Liver (tissue), 9 donors: ENCODE results near the gene TTYH3. TPM values are rescaled to one million over a fixed set of nuclear protein-coding genes. Genes with fewer than 3 reads are reported as not detected.

Experiments used
- DNase-seq: peaks from one replicate; pipeline ENCODE4 v3.0.0-alpha.2; 2017; ENCODE audit warnings: low spot score
- H3K27ac ChIP-seq, 2 donors: one replicate each; pipeline ENCODE4 v1.7.0; 2013; ENCODE audit warnings: inconsistent platforms in 2 of 2, low read length in 2 of 2, control low read depth in 1 of 2, low read depth in 1 of 2, mild to moderate bottlenecking in 1 of 2
- H3K27me3 ChIP-seq, 4 donors: one replicate each; pipeline versions ENCODE4 v1.6.1 to v1.7.0; 2013; ENCODE audit warnings: low read length in 3 of 4, inconsistent platforms in 1 of 4, mild to moderate bottlenecking in 1 of 4, moderate library complexity in 1 of 4; ENCODE audit not compliant: control insufficient read depth in 4 of 4, insufficient read depth in 4 of 4
- H3K36me3 ChIP-seq, 4 donors: one replicate each; pipeline versions ENCODE4 v1.6.1 to v1.7.0; 2013; ENCODE audit warnings: low read length in 3 of 4, mild to moderate bottlenecking in 3 of 4, low read depth in 1 of 4, moderate library complexity in 1 of 4; ENCODE audit not compliant: control insufficient read depth in 4 of 4, insufficient read depth in 3 of 4
- H3K4me1 ChIP-seq, 4 donors: one replicate each; pipeline versions ENCODE4 v1.6.1 to v1.7.0; 2013; ENCODE audit warnings: low read length in 3 of 4, mild to moderate bottlenecking in 3 of 4, moderate library complexity in 1 of 4; ENCODE audit not compliant: control insufficient read depth in 4 of 4, insufficient read depth in 4 of 4
- H3K4me3 ChIP-seq, 3 donors: one replicate each; pipeline versions ENCODE4 v1.6.1 to v1.7.0; 2013; ENCODE audit warnings: low read length in 3 of 3, control low read depth in 1 of 3, low read depth in 1 of 3, mild to moderate bottlenecking in 1 of 3
- H3K9ac ChIP-seq, 2 donors: one replicate each; pipeline ENCODE4 v1.7.0; 2013; ENCODE audit warnings: low read length in 2 of 2, mild to moderate bottlenecking in 2 of 2, moderate library complexity in 2 of 2, control low read depth in 1 of 2, low read depth in 1 of 2
- H3K9me3 ChIP-seq, 4 donors: one replicate each; pipeline versions ENCODE4 v1.6.1 to v1.7.0; 2013; ENCODE audit warnings: low read length in 3 of 4; ENCODE audit not compliant: control insufficient read depth in 4 of 4
- CTCF ChIP-seq: fragments of 150-350 bp; IDR thresholded peaks from 2 replicates; pipeline ENCODE4 v1.5.1; 2017; ENCODE audit warnings: improper control_type of control experiment, low read depth, low read length; ENCODE audit not compliant: missing input control
- EGR1 ChIP-seq, 2 donors: IDR thresholded peaks; 2 replicates each; pipeline ENCODE4 v1.6.1; 2016 to 2018; ENCODE audit warnings: antibody characterized with exemption in 2 of 2, low read depth in 2 of 2
- FOXA1 ChIP-seq: IDR thresholded peaks from 2 replicates; pipeline ENCODE4 v1.6.1; 2016; ENCODE audit warnings: antibody characterized with exemption
- FOXA2 ChIP-seq: IDR thresholded peaks from 2 replicates; pipeline ENCODE4 v1.6.1; 2016; ENCODE audit warnings: antibody characterized with exemption
- GABPA ChIP-seq, 2 donors: IDR thresholded peaks in 1 of 2; conservative IDR thresholded peaks in 1 of 2; 2 replicates each; pipeline ENCODE4 v1.6.1; 2016; ENCODE audit warnings: antibody characterized with exemption in 2 of 2, mild to moderate bottlenecking in 1 of 2, moderate library complexity in 1 of 2
- HNF4A ChIP-seq, 2 donors: conservative IDR thresholded peaks; 2 replicates each; pipeline ENCODE4 v1.6.1; 2016; ENCODE audit warnings: antibody characterized with exemption in 2 of 2, mild to moderate bottlenecking in 2 of 2
- HNF4G ChIP-seq: IDR thresholded peaks from 2 replicates; pipeline ENCODE4 v1.6.1; 2016; ENCODE audit warnings: antibody characterized with exemption
- JUND ChIP-seq, 2 donors: IDR thresholded peaks; 2 replicates each; pipeline ENCODE4 v1.6.1; 2016; ENCODE audit warnings: antibody characterized with exemption in 2 of 2
- MAX ChIP-seq: IDR thresholded peaks from 2 replicates; pipeline ENCODE4 v1.6.1; 2016; ENCODE audit warnings: antibody characterized with exemption
- NR2F2 ChIP-seq: IDR thresholded peaks from 2 replicates; pipeline ENCODE4 v1.6.1; 2016; ENCODE audit warnings: antibody characterized with exemption
- RXRA ChIP-seq, 2 donors: IDR thresholded peaks; 2 replicates each; pipeline ENCODE4 v1.6.1; 2017 to 2018; ENCODE audit warnings: antibody characterized with exemption in 2 of 2, mild to moderate bottlenecking in 1 of 2
- SP1 ChIP-seq: IDR thresholded peaks from 2 replicates; pipeline ENCODE4 v1.6.1; 2018; ENCODE audit warnings: antibody characterized with exemption, mild to moderate bottlenecking
- TAF1 ChIP-seq: conservative IDR thresholded peaks from 2 replicates; pipeline ENCODE4 v1.6.1; 2016; ENCODE audit warnings: antibody characterized with exemption, mild to moderate bottlenecking
- ZBTB33 ChIP-seq: IDR thresholded peaks from 2 replicates; pipeline ENCODE4 v1.6.1; 2016; ENCODE audit warnings: antibody characterized with exemption
- WGBS: extraction: QIAGEN DNeasy Blood & Tissue Kit; methylation state at CpG from one replicate; pipeline ENCODE4 v1.1.7; 2013; 5-methylcytosine and 5-hydroxymethylcytosine counted together
- polyA plus RNA-seq, 2 donors: library from polyadenylated mRNA; stranded (reverse) in 1 of 2; unstranded in 1 of 2; fragments of 200-250 nt in 1 of 2; fragments of >200 nt in 1 of 2; fragmentation: Nextera tagmentation in 1 of 2; extraction: Ambion mirVana in 1 of 2; gene quantifications; one replicate each; pipeline versions ENCODE4 v1.2.1 to v1.2.3, GENCODE V29; 2013 to 2015
- total RNA-seq, 2 donors: library from RNA; depleted of rRNA; stranded (reverse); fragments of >200 nt; gene quantifications; one replicate each; pipeline ENCODE4 v1.2.3, GENCODE V29; 2014
- TF ChIP-seq, protein P1 (sequence below): IDR thresholded peaks from 2 replicates; pipeline ENCODE4 v1.6.1; 2016; ENCODE audit warnings: antibody characterized with exemption, mild to moderate bottlenecking
- donor health status: healthy.
- donor health status: healthy.
- donor health status: healthy.
- donor health status: healthy.
- donor health status: healthy.

The TTYH3 gene
- total and polyA plus RNA-seq, 4 donors = 8.2 to 19.6 (median 17.4) TPM

- H3K27ac ChIP-seq = no peak overlapping the region
- no peak for DNase-seq
Measured at GRCh38 chr7:2586326-2587020, 45.3 kb upstream of the TTYH3 start.

DNA sequence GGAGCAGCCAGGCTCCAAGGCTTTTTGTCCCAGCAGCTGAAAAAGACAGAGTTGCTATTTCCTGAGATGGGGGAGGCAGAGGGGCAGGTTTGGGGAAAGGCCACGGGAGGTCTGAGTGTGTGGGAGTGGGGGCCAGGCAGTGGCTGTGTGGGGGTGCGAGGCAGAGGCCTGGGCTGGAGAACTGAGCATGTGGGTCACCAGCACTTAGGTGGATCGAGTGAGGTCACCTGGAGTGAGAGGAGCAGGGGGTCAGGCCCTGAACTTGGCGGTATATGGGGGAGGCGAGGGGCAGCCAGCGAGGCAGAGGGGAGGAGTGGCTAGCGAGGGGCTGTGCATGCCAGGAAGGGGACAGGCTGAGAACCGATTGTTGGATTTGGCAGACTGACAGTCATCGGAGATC lies 44.7 kb upstream of the TTYH3 start:
- no peak for DNase-seq
- Histone ChIP-seq H3K27me3 (no peaks in the 10 kb centered on the region), H3K4me3 (no peak overlapping the region), H3K27ac (no peak overlapping the region), H3K9ac (no peak overlapping the region), H3K4me1 (no peaks in the 10 kb centered on the region), H3K9me3 (no peaks in the 10 kb centered on the region), H3K36me3 (peaks cover 4 to 10% (median 5%) of the 10 kb centered on the region in 4 donors)
- 96% methylated on average over 9 of the region's 9 CpGs for WGBS
- TF ChIP-seq FOXA1 (no peak), ZBTB33 (no peak)

More at GRCh38 chr7:2586326-2587020, 45.3 kb upstream of the TTYH3 start:
- H3K4me1 ChIP-seq = no peaks in the 10 kb centered on the region
- peaks cover 4 to 7% (median 5%) of the 10 kb centered on the region in 4 donors for H3K36me3 ChIP-seq
- no peak overlapping the region for H3K9ac ChIP-seq
- no peaks in the 10 kb centered on the region for H3K27me3 ChIP-seq
- H3K9me3 ChIP-seq = no peaks in the 10 kb centered on the region
- 96% methylated on average over 24 of the region's 24 CpGs for WGBS
- TF ChIP-seq GABPA (IDR thresholded peaks at IDR 0.05 in 1 of 2, conservative IDR thresholded peaks at IDR 0.05 in 1 of 2) (no peak), CTCF (no peak), JUND (IDR thresholded peaks at IDR 0.05) (no peak), NR2F2 (no peak), MAX (no peak), SP1 (no peak), HNF4G (no peak), TAF1 (no peak), FOXA2 (no peak), EGR1 (IDR thresholded peaks at IDR 0.05; ENCODE audit: low read depth in 2 of 2) (no peak)
- no peak overlapping the region for H3K4me3 ChIP-seq

- Histone ChIP-seq H3K27me3 (no peaks in the 10 kb centered on the region), H3K9me3 (no peaks in the 10 kb centered on the region), H3K4me1 (no peaks in the 10 kb centered on the region), H3K9ac (no peak overlapping the region), H3K36me3 (peaks cover 5 to 16% (median 8%) of the 10 kb centered on the region in 4 donors), H3K4me3 (no peak overlapping the region), H3K27ac (no peak overlapping the region)
- no peak for DNase-seq
- 97% methylated on average over 21 of the region's 21 CpGs for WGBS
- no peak for TF ChIP-seq NR2F2
- no peak for TF ChIP-seq JUND (IDR thresholded peaks at IDR 0.05)
- TF ChIP-seq RXRA (IDR thresholded peaks at IDR 0.05) = no peak
- TF ChIP-seq GABPA (IDR thresholded peaks at IDR 0.05 in 1 of 2, conservative IDR thresholded peaks at IDR 0.05 in 1 of 2) = no peak
- TF ChIP-seq CTCF = no peak
- TF ChIP-seq FOXA2 = no peak
- TF ChIP-seq EGR1 (IDR thresholded peaks at IDR 0.05; ENCODE audit: low read depth in 2 of 2) = no peak
- no peak for TF ChIP-seq FOXA1
- TF ChIP-seq, protein P1, sequence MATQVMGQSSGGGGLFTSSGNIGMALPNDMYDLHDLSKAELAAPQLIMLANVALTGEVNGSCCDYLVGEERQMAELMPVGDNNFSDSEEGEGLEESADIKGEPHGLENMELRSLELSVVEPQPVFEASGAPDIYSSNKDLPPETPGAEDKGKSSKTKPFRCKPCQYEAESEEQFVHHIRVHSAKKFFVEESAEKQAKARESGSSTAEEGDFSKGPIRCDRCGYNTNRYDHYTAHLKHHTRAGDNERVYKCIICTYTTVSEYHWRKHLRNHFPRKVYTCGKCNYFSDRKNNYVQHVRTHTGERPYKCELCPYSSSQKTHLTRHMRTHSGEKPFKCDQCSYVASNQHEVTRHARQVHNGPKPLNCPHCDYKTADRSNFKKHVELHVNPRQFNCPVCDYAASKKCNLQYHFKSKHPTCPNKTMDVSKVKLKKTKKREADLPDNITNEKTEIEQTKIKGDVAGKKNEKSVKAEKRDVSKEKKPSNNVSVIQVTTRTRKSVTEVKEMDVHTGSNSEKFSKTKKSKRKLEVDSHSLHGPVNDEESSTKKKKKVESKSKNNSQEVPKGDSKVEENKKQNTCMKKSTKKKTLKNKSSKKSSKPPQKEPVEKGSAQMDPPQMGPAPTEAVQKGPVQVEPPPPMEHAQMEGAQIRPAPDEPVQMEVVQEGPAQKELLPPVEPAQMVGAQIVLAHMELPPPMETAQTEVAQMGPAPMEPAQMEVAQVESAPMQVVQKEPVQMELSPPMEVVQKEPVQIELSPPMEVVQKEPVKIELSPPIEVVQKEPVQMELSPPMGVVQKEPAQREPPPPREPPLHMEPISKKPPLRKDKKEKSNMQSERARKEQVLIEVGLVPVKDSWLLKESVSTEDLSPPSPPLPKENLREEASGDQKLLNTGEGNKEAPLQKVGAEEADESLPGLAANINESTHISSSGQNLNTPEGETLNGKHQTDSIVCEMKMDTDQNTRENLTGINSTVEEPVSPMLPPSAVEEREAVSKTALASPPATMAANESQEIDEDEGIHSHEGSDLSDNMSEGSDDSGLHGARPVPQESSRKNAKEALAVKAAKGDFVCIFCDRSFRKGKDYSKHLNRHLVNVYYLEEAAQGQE = no peak
- TF ChIP-seq MAX = no peak
- TF ChIP-seq HNF4A (conservative IDR thresholded peaks at IDR 0.05) = no peak
Measured at GRCh38 chr7:2587778-2588177, 44.0 kb upstream of the TTYH3 start.
